ENCODE measurements around the gene CFAP410.

DNA sequence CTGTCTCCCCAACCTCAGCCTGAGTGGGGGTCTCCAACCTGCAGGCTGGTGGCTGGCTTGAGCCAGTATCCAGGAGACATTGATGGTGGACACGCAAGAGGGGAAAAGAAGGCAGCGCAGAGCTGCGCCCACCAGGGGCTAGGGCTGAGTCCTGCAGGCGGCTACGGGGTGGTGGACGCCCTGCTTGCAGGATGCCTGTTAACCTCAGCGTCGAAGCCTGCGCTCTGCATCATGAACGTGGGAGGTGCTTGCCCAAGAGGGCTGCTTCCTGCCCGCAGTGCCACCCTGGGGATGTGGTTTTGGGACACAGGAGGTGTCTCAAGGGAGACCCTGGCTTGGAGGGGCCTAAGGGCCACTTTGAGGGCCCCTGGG is 11.6 kb downstream of the CFAP410 start:
- TF ChIP-seq TAF1 (IDR thresholded peaks at IDR 0.05; ENCODE audit: borderline replicate concordance, low read depth, low read length) (no peak), POLR2A (IDR thresholded peaks at IDR 0.05; ENCODE audit: low read depth, low read length) (no peak)
